Endometrium (tissue), 2 donors: ENCODE measurements around the gene TSEN15.

Experiments
- FAIRE-seq: peaks from 2 replicates; lab custom pipeline; 2012; peaks lifted over from hg19 to GRCh38; lab: Jason Lieb, UNC
- donor health status: control.
- donor health status: control.

The TSEN15 gene

GRCh38 chr1:184051485-184052193 is at the start of gene TSEN15:
TSEN15 (plus strand) TSS chr1:184051730; CDS start chr1:184051756, 26 bp downstream.
- no peak for FAIRE-seq

- FAIRE-seq, result no peak
Observed at GRCh38 chr1:184002071-184002470, 49.5 kb upstream of the TSEN15 start.

- FAIRE-seq, result no peak
Observed at GRCh38 chr1:184004935-184005334, 46.6 kb upstream of the TSEN15 start.

- FAIRE-seq, result no peak
Observed at GRCh38 chr1:184005506-184005905, 46.0 kb upstream of the TSEN15 start.

- no peak for FAIRE-seq
Observed at GRCh38 chr1:184010788-184011187, 40.7 kb upstream of the TSEN15 start.

GRCh38 chr1:184012187-184012586 is 39.3 kb upstream of the TSEN15 start:
- no peak for FAIRE-seq

GRCh38 chr1:184014271-184014670 is 37.3 kb upstream of the TSEN15 start:
- FAIRE-seq, result no peak

- FAIRE-seq, result no peak
Observed at GRCh38 chr1:184016169-184016568, 35.4 kb upstream of the TSEN15 start.

GRCh38 chr1:184017306-184017705 is 34.2 kb upstream of the TSEN15 start:
- FAIRE-seq, result no peak

- no peak for FAIRE-seq
Observed at GRCh38 chr1:184018622-184019021, 32.9 kb upstream of the TSEN15 start.

GRCh38 chr1:184019069-184019468 is 32.5 kb upstream of the TSEN15 start:
- no peak for FAIRE-seq

GRCh38 chr1:184019506-184019905 is 32.0 kb upstream of the TSEN15 start:
- no peak for FAIRE-seq

GRCh38 chr1:184020328-184020727 is 31.2 kb upstream of the TSEN15 start:
- FAIRE-seq, result no peak

- FAIRE-seq, result no peak
Observed at GRCh38 chr1:184020855-184021254, 30.7 kb upstream of the TSEN15 start.

- FAIRE-seq, result no peak
Observed at GRCh38 chr1:184021728-184022127, 29.8 kb upstream of the TSEN15 start.

- no peak for FAIRE-seq
Observed at GRCh38 chr1:184022668-184023067, 28.9 kb upstream of the TSEN15 start.

- no peak for FAIRE-seq
Observed at GRCh38 chr1:184023171-184023570, 28.4 kb upstream of the TSEN15 start.

- FAIRE-seq, result no peak
Observed at GRCh38 chr1:184025242-184025675, 26.3 kb upstream of the TSEN15 start.

- FAIRE-seq, result no peak
Observed at GRCh38 chr1:184027826-184028695, 23.5 kb upstream of the TSEN15 start.

GRCh38 chr1:184028854-184029623 is 22.5 kb upstream of the TSEN15 start:
- FAIRE-seq, result no peak

- FAIRE-seq, result no peak
Observed at GRCh38 chr1:184030433-184031091, 21.0 kb upstream of the TSEN15 start.

GRCh38 chr1:184031092-184031408 is 20.5 kb upstream of the TSEN15 start:
- FAIRE-seq, result no peak
